ENCODE data around the gene GUCD1.

GUCD1 gene

DNA sequence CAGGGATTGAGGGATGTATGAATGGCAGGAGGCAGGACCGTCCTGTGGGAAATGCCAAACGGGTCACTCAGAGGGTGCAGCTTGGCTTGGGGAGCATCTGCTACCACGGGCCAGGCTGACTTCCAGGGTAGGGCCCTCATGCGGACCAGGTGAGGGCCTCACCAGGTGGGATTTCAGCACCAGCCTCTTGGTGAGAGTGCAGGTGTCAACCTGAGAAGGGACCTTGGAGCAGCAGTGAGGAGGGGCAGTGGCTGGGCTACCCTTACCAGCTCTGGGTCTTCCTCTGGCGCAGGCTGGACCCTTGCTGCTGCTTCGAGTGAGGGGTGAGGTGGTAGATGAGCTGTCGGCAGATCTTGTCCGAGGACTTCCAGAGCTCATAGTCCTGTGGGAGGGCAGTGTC is 33.0 kb upstream of the GUCD1 start:
- Histone ChIP-seq H3K27me3 (ENCODE audit: control insufficient read depth, insufficient read depth, low read length) (no peaks in the 10 kb centered on the region), H3K36me3 (ENCODE audit: control insufficient read depth, insufficient read depth, low read length) (peaks cover 12% of the 10 kb centered on the region), H3K4me3 (ENCODE audit: low read depth, low read length) (no peak overlapping the region), H3K4me1 (ENCODE audit: control insufficient read depth, insufficient read depth, low read length) (no peaks in the 10 kb centered on the region), H3K9ac (ENCODE audit: low read depth, low read length) (no peak overlapping the region), H3K9me3 (ENCODE audit: control insufficient read depth, insufficient read depth, low read length) (no peaks in the 10 kb centered on the region)

DNA sequence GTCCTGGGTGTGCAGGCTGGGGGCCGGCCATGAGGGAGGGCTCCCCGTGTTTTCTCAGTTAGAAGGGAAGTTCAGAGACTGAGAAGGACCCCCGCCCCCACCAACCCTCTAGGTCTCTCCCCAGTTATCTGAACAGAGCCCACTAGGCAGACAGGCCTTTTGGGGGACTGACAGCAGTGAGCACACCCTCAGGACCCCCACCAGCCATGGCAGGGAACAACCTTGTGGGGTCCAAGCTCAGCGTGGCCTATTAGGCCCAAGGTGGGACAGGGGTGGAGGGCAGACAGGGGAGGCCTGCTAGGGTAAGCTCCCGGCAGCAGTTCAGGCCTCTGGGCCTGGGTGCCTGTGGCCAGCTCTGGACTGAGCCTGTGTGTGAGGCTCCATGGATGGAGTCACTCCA is 32.3 kb upstream of the GUCD1 start:
- Histone ChIP-seq H3K4me3 (ENCODE audit: low read depth, low read length) (no peak overlapping the region), H3K4me1 (ENCODE audit: control insufficient read depth, insufficient read depth, low read length) (no peaks in the 10 kb centered on the region), H3K9me3 (ENCODE audit: control insufficient read depth, insufficient read depth, low read length) (no peaks in the 10 kb centered on the region), H3K36me3 (ENCODE audit: control insufficient read depth, insufficient read depth, low read length) (peaks cover 12% of the 10 kb centered on the region), H3K9ac (ENCODE audit: low read depth, low read length) (no peak overlapping the region), H3K27me3 (ENCODE audit: control insufficient read depth, insufficient read depth, low read length) (no peaks in the 10 kb centered on the region)

DNA sequence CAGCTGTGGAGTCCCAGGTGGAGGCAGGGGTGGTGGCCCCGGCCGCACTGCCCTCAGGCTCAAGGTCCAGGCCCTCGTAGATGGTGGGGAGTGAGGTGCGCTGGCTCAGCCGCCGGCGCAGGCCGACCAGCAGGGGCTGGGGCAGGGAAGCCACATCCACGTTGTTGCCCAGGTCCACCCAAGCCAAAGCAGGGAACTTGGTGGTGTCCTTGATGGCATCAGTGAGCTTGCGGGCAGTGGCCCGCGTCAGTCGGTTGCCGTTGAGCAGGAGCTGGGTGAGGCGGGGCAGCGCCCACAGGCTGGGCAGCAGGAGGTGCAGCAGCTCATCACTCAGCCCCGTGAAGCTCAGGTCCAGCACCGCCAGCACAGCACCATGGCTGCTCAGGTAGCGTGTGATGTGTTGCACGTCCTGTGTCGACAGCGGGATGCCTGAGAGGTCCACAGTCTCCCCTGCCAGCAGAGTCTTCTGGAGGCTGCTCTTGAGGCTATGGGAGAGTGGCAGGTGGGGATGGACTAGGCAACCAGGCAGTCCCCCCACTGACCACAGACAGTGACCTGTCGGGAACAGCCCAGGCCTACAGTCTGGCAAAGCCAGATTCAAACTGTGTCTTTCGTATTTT is 31.1 kb upstream of the GUCD1 start:
- H3K9ac ChIP-seq (ENCODE audit: low read depth, low read length) = no peak overlapping the region
- H3K4me3 ChIP-seq (ENCODE audit: low read depth, low read length) = no peak overlapping the region
- H3K9me3 ChIP-seq (ENCODE audit: control insufficient read depth, insufficient read depth, low read length) = no peaks in the 10 kb centered on the region
- H3K27me3 ChIP-seq (ENCODE audit: control insufficient read depth, insufficient read depth, low read length) = no peaks in the 10 kb centered on the region
- H3K36me3 ChIP-seq (ENCODE audit: control insufficient read depth, insufficient read depth, low read length) = peaks cover 12% of the 10 kb centered on the region
- no peaks in the 10 kb centered on the region for H3K4me1 ChIP-seq (ENCODE audit: control insufficient read depth, insufficient read depth, low read length)

DNA sequence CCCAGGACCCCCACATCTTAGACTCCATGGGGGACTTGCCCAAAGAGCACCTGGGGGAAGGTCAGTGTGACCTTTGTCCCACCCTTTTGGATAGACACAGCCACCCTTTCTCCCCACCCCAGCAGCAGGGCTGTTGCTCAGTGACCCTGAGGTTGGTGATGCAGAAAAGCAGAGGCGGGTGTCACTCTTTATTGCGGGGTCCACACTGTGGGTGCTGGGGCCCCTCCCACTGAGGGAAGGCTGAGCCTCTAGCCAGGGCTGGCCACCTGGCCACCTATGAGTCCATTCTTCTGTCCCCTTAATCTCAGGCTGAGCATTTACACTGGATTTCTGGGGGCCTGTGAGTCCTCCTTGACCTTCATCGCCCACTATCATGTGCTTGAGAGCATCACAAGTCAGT is 30.5 kb upstream of the GUCD1 start:
- Histone ChIP-seq H3K36me3 (ENCODE audit: control insufficient read depth, insufficient read depth, low read length) (peaks cover 12% of the 10 kb centered on the region), H3K27me3 (ENCODE audit: control insufficient read depth, insufficient read depth, low read length) (no peaks in the 10 kb centered on the region), H3K9me3 (ENCODE audit: control insufficient read depth, insufficient read depth, low read length) (no peaks in the 10 kb centered on the region), H3K9ac (ENCODE audit: low read depth, low read length) (no peak overlapping the region), H3K4me3 (ENCODE audit: low read depth, low read length) (no peak overlapping the region), H3K4me1 (ENCODE audit: control insufficient read depth, insufficient read depth, low read length) (no peaks in the 10 kb centered on the region)

DNA sequence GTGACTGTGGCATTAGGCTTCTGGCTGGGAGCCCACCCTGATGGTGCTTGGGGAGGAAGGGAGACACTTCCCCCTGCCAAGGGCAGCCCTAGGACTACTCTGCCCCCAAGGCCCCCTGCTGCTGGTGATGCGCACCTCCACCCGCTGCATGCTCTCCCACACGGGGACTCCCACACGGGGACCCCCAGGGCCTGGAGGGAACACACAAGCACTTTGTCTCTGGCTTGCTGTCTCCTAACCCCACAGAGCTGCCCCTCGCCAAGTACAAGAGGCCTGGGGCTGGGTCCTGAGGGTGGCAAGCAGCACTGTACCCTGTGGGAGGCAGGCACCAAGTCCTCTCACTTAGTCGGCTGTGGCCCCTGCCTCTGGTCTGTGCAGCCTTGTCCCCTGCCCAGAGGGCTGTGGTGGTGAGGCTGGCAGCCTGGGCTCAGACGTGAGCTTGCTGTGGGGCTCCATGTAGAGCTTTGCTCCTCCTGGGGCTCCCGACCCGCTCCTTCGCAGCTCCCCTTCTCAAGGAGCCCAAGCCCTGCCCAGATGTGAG is 30.0 kb upstream of the GUCD1 start:
- Histone ChIP-seq H3K9me3 (ENCODE audit: control insufficient read depth, insufficient read depth, low read length) (no peaks in the 10 kb centered on the region), H3K27me3 (ENCODE audit: control insufficient read depth, insufficient read depth, low read length) (no peaks in the 10 kb centered on the region), H3K4me1 (ENCODE audit: control insufficient read depth, insufficient read depth, low read length) (no peaks in the 10 kb centered on the region), H3K36me3 (ENCODE audit: control insufficient read depth, insufficient read depth, low read length) (peaks cover 12% of the 10 kb centered on the region), H3K9ac (ENCODE audit: low read depth, low read length) (no peak overlapping the region), H3K4me3 (ENCODE audit: low read depth, low read length) (no peak overlapping the region)

DNA sequence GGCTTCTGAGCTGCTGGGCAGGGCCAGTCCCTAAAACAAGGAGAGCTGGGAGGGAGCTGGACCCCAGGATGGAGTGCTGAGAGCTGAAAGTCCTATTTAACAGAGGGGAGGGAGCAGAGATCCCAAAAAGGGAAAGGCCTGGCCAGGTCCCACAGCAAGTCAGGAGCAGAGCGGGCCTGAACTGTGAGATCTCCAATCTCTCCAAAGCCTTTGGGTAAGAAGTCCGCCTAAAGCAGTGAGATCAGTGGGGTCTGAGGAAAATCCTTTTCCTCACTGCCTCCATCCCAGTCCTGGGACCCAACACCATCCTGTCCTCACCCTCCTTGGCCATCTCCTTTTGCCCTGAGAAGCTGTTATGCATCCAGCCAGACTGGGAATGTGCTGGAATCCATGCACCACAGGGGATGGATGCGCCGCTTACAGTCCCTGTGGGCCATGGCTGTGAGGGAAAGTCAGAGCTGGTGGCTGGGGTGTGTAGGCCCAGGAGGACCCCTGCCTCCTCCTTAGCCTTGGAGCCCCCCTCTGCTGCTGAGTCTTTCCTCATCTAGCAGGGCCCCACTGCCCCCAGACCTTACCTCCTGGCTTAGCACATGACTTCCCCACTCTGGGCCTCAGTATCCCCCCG is 29.3 kb upstream of the GUCD1 start:
- Histone ChIP-seq H3K9ac (ENCODE audit: low read depth, low read length) (no peak overlapping the region), H3K27me3 (ENCODE audit: control insufficient read depth, insufficient read depth, low read length) (no peaks in the 10 kb centered on the region), H3K36me3 (ENCODE audit: control insufficient read depth, insufficient read depth, low read length) (peaks cover 12% of the 10 kb centered on the region), H3K4me1 (ENCODE audit: control insufficient read depth, insufficient read depth, low read length) (no peaks in the 10 kb centered on the region), H3K9me3 (ENCODE audit: control insufficient read depth, insufficient read depth, low read length) (no peaks in the 10 kb centered on the region), H3K4me3 (ENCODE audit: low read depth, low read length) (no peak overlapping the region)

DNA sequence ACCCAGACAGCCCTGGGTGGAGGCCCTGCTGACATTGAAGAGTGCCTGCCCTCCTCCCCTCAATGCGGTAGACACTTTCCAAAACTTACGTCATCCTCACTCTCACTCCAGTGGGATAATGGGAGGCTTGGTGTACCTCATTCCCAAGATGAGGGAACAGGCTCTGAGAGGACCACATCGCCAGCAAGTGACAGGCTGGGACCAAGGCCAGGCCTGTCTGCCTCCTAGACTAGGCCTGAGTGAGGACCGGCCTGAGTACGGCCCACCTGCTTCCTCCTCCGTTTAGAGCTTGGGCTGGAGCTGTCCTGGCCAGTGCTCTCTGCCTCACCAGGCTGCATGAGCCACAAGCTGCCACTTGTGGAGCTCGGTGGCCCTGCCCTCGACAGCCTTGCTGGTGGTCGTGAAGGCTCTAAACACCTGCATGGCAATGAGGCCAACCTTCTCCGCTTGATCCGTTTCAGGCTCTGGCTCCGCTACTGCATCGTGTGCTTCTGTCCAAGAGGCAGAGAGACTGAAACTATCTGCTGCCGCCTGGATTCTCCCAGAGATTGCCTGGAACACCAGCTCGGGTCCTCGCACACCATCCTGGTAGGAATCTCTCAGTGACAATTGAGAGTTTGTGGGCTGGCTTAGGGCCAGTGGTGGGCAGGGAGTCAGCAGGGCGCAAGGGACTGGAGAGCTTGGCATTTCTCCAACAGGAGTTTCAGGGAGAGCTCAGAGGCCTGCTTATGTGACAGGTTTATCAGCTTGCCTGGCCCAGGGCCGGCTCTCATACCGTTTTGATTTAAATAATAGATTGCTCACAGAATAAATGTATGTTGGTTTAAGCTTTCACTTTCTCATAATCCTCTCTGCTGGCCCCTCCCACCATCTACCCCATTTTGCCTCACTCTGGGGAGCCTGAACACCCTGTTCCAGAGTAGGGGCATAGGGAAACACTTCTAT is 28.6 kb upstream of the GUCD1 start:
- Histone ChIP-seq H3K4me3 (ENCODE audit: low read depth, low read length) (no peak overlapping the region), H3K4me1 (ENCODE audit: control insufficient read depth, insufficient read depth, low read length) (no peaks in the 10 kb centered on the region), H3K36me3 (ENCODE audit: control insufficient read depth, insufficient read depth, low read length) (peaks cover 10% of the 10 kb centered on the region), H3K9me3 (ENCODE audit: control insufficient read depth, insufficient read depth, low read length) (no peaks in the 10 kb centered on the region), H3K27me3 (ENCODE audit: control insufficient read depth, insufficient read depth, low read length) (no peaks in the 10 kb centered on the region), H3K9ac (ENCODE audit: low read depth, low read length) (no peak overlapping the region)

DNA sequence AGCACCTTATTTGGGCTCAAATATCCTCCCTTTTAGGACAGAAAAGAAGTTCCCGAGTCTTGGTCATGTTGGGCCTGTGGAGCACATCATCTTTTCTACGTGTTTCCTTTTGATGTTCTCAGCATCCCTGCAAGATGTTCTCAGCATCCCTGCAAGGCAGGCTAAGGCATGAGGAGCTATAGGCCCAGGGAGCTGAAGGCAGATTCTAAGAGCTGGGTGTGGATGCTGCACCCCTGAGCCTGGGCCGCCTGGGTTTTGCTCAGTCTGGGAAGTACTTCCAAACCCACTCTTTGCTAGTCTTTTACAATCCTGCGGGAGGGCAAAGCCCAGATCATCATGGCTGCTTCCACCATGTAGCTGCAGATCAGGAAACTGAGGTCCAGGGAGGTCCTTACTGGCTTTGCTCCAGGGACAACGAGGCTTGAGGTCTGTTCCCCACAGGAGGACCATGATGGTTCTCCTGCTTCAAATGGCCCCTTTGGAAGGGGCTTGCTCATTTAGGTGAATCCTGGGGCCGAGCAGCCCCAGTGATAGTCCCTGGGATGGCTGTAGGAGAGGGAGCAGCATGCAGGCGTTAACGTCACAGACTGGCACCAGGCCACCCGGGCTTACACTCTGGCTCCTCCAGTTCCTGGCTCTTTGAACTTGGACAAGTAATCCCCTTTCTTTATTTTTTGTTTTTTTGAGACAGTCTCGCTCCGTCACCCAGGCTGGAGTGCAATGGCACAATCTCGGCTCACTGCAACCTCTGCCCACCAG is 27.3 kb upstream of the GUCD1 start:
- Histone ChIP-seq H3K4me1 (ENCODE audit: control insufficient read depth, insufficient read depth, low read length) (no peaks in the 10 kb centered on the region), H3K4me3 (ENCODE audit: low read depth, low read length) (no peak overlapping the region), H3K9ac (ENCODE audit: low read depth, low read length) (no peak overlapping the region), H3K27me3 (ENCODE audit: control insufficient read depth, insufficient read depth, low read length) (no peaks in the 10 kb centered on the region), H3K36me3 (ENCODE audit: control insufficient read depth, insufficient read depth, low read length) (peaks cover 7% of the 10 kb centered on the region), H3K9me3 (ENCODE audit: control insufficient read depth, insufficient read depth, low read length) (no peaks in the 10 kb centered on the region)

DNA sequence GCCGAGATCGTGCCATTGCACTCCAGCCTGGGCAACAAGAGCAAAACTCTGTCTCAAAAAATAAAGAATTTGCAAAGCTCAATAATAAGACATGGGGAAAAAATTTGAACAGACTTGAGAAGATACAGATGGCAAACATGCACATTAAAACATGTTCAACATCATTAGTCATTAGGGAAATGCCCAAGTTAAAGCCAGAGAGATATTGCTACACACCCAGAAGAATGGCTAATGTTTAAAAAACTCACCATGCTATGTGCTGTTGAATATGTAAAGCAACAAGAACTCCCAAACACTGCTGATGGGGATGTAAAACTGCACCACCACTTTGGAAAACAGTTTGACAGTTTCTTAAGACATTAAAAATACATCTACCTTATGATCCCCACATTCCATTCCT is 25.3 kb upstream of the GUCD1 start:
- no peak overlapping the region for H3K9ac ChIP-seq (ENCODE audit: low read depth, low read length)
- no peaks in the 10 kb centered on the region for H3K4me1 ChIP-seq (ENCODE audit: control insufficient read depth, insufficient read depth, low read length)
- no peak overlapping the region for H3K4me3 ChIP-seq (ENCODE audit: low read depth, low read length)
- H3K9me3 ChIP-seq (ENCODE audit: control insufficient read depth, insufficient read depth, low read length) = no peaks in the 10 kb centered on the region
- no peaks in the 10 kb centered on the region for H3K36me3 ChIP-seq (ENCODE audit: control insufficient read depth, insufficient read depth, low read length)
- no peaks in the 10 kb centered on the region for H3K27me3 ChIP-seq (ENCODE audit: control insufficient read depth, insufficient read depth, low read length)

DNA sequence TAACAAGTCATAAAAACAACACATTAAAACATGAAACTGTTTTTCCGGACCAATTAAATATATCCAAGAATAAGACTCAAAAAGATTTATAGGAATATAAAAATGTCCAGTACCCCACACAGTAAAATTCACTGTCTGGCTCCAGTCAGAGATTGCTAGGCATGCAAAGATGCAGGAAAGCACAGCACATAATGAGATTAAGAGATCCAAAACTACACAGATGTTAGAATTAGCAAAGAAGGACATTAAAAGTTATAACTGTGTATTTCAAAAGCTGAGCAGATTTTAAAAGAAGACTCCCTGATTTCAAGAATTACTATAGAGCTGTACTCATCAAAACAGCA is 24.3 kb upstream of the GUCD1 start:
- no peaks in the 10 kb centered on the region for H3K9me3 ChIP-seq (ENCODE audit: control insufficient read depth, insufficient read depth, low read length)
- no peak overlapping the region for H3K9ac ChIP-seq (ENCODE audit: low read depth, low read length)
- H3K27me3 ChIP-seq (ENCODE audit: control insufficient read depth, insufficient read depth, low read length) = no peaks in the 10 kb centered on the region
- H3K36me3 ChIP-seq (ENCODE audit: control insufficient read depth, insufficient read depth, low read length) = no peaks in the 10 kb centered on the region
- H3K4me1 ChIP-seq (ENCODE audit: control insufficient read depth, insufficient read depth, low read length) = no peaks in the 10 kb centered on the region
- H3K4me3 ChIP-seq (ENCODE audit: low read depth, low read length) = no peak overlapping the region
